H1 (cell line): ENCODE measurements around the gene MGAT4B. TPM values are rescaled to one million over a fixed set of nuclear protein-coding genes. Genes with fewer than 3 reads are reported as not detected.

Experiments
- BCL11A ChIP-seq, 2 experiments: IDR thresholded peaks; one replicate each; pipeline ENCODE4 v1.6.1; 2011; ENCODE audit warnings: low read depth in 2 of 2, low read length in 2 of 2, mild to moderate bottlenecking in 2 of 2
- CBX8 ChIP-seq: fragments of 300-800, 300-1000 bp; sonication (generic); IDR thresholded peaks from 2 replicates; pipeline ENCODE4 v1.7.1; 2016; ENCODE audit warnings: low read depth, low read length, borderline replicate concordance
- FOSL1 ChIP-seq: IDR thresholded peaks from 2 replicates; pipeline ENCODE4 v1.6.1; 2011; ENCODE audit warnings: mild to moderate bottlenecking, low read depth, low read length, moderate library complexity; ENCODE audit not compliant: insufficient read depth
- GTF2F1 ChIP-seq: IDR thresholded peaks from 2 replicates; pipeline ENCODE4 v1.6.1; 2012; ENCODE audit warnings: low read depth, low read length, improper control_type of control experiment, borderline replicate concordance
- POLR2A ChIP-seq, 2 experiments: IDR thresholded peaks; 1 replicate in 1 of 2; 2 replicates in 1 of 2; pipeline ENCODE4 v1.6.1; 2011; ENCODE audit warnings: low read depth in 2 of 2, low read length in 2 of 2, mild to moderate bottlenecking in 2 of 2; ENCODE audit errors: control extremely low read depth in 1 of 2
- SRF ChIP-seq: IDR thresholded peaks from 2 replicates; pipeline ENCODE4 v1.6.1; 2011; ENCODE audit warnings: mild to moderate bottlenecking, low read depth, low read length, moderate library complexity
- TAF1 ChIP-seq: IDR thresholded peaks from 2 replicates; pipeline ENCODE4 v1.6.1; 2011; ENCODE audit warnings: mild to moderate bottlenecking, low read depth, low read length
- TBP ChIP-seq: IDR thresholded peaks from 2 replicates; pipeline ENCODE4 v1.6.1; 2011; ENCODE audit warnings: low read depth, low read length, improper control_type of control experiment
- polyA plus RNA-seq, 7 experiments: library from polyadenylated mRNA; depleted of rRNA in 3 of 7; stranded (reverse) in 5 of 7; unstranded in 2 of 7; fragments of >200 nt in 5 of 7; fragments of 200-250 nt in 2 of 7; gene quantifications; 1 replicate in 5 of 7; 2 replicates in 1 of 7; 4 replicates in 1 of 7; pipeline versions ENCODE4 v1.2.1 to v1.2.3, GENCODE V29; 2011 to 2013; ENCODE audit warnings: missing spikeins in 2 of 7, mixed read lengths in 2 of 7
- total RNA-seq: library from RNA; stranded (reverse); fragmentation: NEBNext Ultra II Directional; extraction: Animal tissue kit (Norgen Biotek cat#: 25700); gene quantifications from 2 replicates; pipeline ENCODE4 v1.2.1, GENCODE V29; 2021
- TF ChIP-seq, protein P1 (sequence below): fragments of 300-600 bp; sonication (generic); IDR thresholded peaks from 2 replicates; pipeline ENCODE4 v1.7.1; 2012; ENCODE audit warnings: low read length, moderate library complexity, mild to moderate bottlenecking, inconsistent platforms; ENCODE audit not compliant: insufficient replicate concordance

Gene MGAT4B
- total and polyA plus RNA-seq, 2 of the 8 experiments (the other 6 are each of a cell fraction or from before 2014, with no cell fraction given), result 116 to 128 TPM

DNA sequence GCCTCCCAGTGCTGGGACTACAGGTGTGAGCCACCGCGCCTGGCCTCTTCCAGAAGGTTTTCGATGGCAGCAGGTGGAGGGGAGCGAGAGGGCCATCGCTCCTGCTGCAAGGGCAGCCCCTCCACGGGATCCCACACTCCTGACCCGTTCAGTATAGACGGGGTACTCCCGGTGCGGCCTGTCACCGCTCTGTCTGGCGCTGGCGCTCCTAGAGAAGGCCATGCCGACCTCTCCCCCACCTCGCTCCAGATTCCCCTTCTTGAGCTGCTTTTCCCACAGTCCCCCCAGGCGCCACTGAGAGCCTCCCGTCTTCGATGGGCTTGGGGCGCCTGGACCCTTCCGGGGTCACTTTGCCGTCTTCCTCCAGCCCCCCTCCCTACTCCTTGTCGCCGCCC, 9.7 kb upstream of the MGAT4B start (continued):
- TF ChIP-seq, protein P1, sequence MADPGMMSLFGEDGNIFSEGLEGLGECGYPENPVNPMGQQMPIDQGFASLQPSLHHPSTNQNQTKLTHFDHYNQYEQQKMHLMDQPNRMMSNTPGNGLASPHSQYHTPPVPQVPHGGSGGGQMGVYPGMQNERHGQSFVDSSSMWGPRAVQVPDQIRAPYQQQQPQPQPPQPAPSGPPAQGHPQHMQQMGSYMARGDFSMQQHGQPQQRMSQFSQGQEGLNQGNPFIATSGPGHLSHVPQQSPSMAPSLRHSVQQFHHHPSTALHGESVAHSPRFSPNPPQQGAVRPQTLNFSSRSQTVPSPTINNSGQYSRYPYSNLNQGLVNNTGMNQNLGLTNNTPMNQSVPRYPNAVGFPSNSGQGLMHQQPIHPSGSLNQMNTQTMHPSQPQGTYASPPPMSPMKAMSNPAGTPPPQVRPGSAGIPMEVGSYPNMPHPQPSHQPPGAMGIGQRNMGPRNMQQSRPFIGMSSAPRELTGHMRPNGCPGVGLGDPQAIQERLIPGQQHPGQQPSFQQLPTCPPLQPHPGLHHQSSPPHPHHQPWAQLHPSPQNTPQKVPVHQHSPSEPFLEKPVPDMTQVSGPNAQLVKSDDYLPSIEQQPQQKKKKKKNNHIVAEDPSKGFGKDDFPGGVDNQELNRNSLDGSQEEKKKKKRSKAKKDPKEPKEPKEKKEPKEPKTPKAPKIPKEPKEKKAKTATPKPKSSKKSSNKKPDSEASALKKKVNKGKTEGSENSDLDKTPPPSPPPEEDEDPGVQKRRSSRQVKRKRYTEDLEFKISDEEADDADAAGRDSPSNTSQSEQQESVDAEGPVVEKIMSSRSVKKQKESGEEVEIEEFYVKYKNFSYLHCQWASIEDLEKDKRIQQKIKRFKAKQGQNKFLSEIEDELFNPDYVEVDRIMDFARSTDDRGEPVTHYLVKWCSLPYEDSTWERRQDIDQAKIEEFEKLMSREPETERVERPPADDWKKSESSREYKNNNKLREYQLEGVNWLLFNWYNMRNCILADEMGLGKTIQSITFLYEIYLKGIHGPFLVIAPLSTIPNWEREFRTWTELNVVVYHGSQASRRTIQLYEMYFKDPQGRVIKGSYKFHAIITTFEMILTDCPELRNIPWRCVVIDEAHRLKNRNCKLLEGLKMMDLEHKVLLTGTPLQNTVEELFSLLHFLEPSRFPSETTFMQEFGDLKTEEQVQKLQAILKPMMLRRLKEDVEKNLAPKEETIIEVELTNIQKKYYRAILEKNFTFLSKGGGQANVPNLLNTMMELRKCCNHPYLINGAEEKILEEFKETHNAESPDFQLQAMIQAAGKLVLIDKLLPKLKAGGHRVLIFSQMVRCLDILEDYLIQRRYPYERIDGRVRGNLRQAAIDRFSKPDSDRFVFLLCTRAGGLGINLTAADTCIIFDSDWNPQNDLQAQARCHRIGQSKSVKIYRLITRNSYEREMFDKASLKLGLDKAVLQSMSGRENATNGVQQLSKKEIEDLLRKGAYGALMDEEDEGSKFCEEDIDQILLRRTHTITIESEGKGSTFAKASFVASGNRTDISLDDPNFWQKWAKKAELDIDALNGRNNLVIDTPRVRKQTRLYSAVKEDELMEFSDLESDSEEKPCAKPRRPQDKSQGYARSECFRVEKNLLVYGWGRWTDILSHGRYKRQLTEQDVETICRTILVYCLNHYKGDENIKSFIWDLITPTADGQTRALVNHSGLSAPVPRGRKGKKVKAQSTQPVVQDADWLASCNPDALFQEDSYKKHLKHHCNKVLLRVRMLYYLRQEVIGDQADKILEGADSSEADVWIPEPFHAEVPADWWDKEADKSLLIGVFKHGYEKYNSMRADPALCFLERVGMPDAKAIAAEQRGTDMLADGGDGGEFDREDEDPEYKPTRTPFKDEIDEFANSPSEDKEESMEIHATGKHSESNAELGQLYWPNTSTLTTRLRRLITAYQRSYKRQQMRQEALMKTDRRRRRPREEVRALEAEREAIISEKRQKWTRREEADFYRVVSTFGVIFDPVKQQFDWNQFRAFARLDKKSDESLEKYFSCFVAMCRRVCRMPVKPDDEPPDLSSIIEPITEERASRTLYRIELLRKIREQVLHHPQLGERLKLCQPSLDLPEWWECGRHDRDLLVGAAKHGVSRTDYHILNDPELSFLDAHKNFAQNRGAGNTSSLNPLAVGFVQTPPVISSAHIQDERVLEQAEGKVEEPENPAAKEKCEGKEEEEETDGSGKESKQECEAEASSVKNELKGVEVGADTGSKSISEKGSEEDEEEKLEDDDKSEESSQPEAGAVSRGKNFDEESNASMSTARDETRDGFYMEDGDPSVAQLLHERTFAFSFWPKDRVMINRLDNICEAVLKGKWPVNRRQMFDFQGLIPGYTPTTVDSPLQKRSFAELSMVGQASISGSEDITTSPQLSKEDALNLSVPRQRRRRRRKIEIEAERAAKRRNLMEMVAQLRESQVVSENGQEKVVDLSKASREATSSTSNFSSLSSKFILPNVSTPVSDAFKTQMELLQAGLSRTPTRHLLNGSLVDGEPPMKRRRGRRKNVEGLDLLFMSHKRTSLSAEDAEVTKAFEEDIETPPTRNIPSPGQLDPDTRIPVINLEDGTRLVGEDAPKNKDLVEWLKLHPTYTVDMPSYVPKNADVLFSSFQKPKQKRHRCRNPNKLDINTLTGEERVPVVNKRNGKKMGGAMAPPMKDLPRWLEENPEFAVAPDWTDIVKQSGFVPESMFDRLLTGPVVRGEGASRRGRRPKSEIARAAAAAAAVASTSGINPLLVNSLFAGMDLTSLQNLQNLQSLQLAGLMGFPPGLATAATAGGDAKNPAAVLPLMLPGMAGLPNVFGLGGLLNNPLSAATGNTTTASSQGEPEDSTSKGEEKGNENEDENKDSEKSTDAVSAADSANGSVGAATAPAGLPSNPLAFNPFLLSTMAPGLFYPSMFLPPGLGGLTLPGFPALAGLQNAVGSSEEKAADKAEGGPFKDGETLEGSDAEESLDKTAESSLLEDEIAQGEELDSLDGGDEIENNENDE, result no peak
- no peak for TF ChIP-seq TBP
- TF ChIP-seq GTF2F1, result no peak
- no peak for TF ChIP-seq BCL11A (IDR thresholded peaks at IDR 0.05; ENCODE audit: low read depth in 2 of 2, low read length in 2 of 2)
- no peak for TF ChIP-seq TAF1
- no peak for TF ChIP-seq FOSL1
- no peak for TF ChIP-seq CBX8
- no peak for TF ChIP-seq SRF
- no peak for TF ChIP-seq POLR2A (IDR thresholded peaks at IDR 0.05; ENCODE audit: control extremely low read depth in 1 of 2, low read depth in 2 of 2, low read length in 2 of 2)
